Measurements from ENCODE around the gene ADPRM. TPM values are rescaled to one million over a fixed set of nuclear protein-coding genes. Genes with fewer than 3 reads are reported as not detected.

The ADPRM gene
- total RNA-seq, 2 donors from 2014 or later = 6.9 to 13.6 TPM

- no peak for TF ChIP-seq CTCF (IDR thresholded peaks at IDR 0.05)
- ATAC-seq (ENCODE audit: insufficient number of reproducible peaks, low FRiP score, low read depth) = no peak
- Histone ChIP-seq H3K36me3 (no peaks in the 10 kb centered on the region), H3K27me3 (replicated peaks; ENCODE audit: insufficient read depth) (no peaks in the 10 kb centered on the region), H3K9me3 (no peaks in the 10 kb centered on the region), H3K4me3 (no peak overlapping the region), H3K4me1 (ENCODE audit: control insufficient read depth in 1 of 2, low read depth in 2 of 2) (peaks cover 4 to 24% of the 10 kb centered on the region in 2 donors), H3K27ac (no peak overlapping the region)
- no peak for DNase-seq (ENCODE audit: low spot score)
These were observed 36.3 kb downstream of the ADPRM start for GRCh38 chr17:10733666-10734065.

- DNase-seq (ENCODE audit: low spot score) = no peak
- peaks cover 4 to 16% of the 10 kb centered on the region in 2 donors for H3K4me1 ChIP-seq (ENCODE audit: control insufficient read depth in 1 of 2, low read depth in 2 of 2)
These were observed 37.9 kb downstream of the ADPRM start for GRCh38 chr17:10735251-10735650.

GRCh38 chr17:10735821-10736220 is 38.4 kb downstream of the ADPRM start:
- ATAC-seq (ENCODE audit: insufficient number of reproducible peaks, low FRiP score, low read depth) (no peak), DNase-seq (ENCODE audit: low spot score) (no peak)
- peaks cover 3 to 12% of the 10 kb centered on the region in 2 donors for H3K4me1 ChIP-seq (ENCODE audit: control insufficient read depth in 1 of 2, low read depth in 2 of 2)
- no peaks in the 10 kb centered on the region for H3K9me3 ChIP-seq
- H3K4me3 ChIP-seq = no peak overlapping the region
- no peaks in the 10 kb centered on the region for H3K36me3 ChIP-seq
- no peak overlapping the region for H3K27ac ChIP-seq
- H3K27me3 ChIP-seq (replicated peaks; ENCODE audit: insufficient read depth) = no peaks in the 10 kb centered on the region
- TF ChIP-seq CTCF (IDR thresholded peaks at IDR 0.05) = no peak

More at GRCh38 chr17:10735251-10735650, 37.9 kb downstream of the ADPRM start:
- no peak for ATAC-seq (ENCODE audit: insufficient number of reproducible peaks, low FRiP score, low read depth)
- no peak overlapping the region for H3K4me3 ChIP-seq
- no peaks in the 10 kb centered on the region for H3K27me3 ChIP-seq (replicated peaks; ENCODE audit: insufficient read depth)
- H3K9me3 ChIP-seq = no peaks in the 10 kb centered on the region
- no peaks in the 10 kb centered on the region for H3K36me3 ChIP-seq
- no peak for TF ChIP-seq CTCF (IDR thresholded peaks at IDR 0.05)
- H3K27ac ChIP-seq = no peak overlapping the region

- Histone ChIP-seq H3K9me3 (no peaks in the 10 kb centered on the region), H3K36me3 (no peaks in the 10 kb centered on the region), H3K27me3 (replicated peaks; ENCODE audit: insufficient read depth) (no peaks in the 10 kb centered on the region), H3K4me3 (no peak overlapping the region), H3K27ac (no peak overlapping the region), H3K4me1 (ENCODE audit: control insufficient read depth in 1 of 2, low read depth in 2 of 2) (peaks cover 0 to 6% of the 10 kb centered on the region in 2 donors)
- DNase-seq (ENCODE audit: low spot score) = peak; percentile 11
- ATAC-seq (ENCODE audit: insufficient number of reproducible peaks, low FRiP score, low read depth) = no peak
- TF ChIP-seq CTCF (IDR thresholded peaks at IDR 0.05) = peak; percentile 74
These were observed 39.8 kb downstream of the ADPRM start for GRCh38 chr17:10737168-10737622.

GRCh38 chr17:10737736-10738135 is 40.3 kb downstream of the ADPRM start:
- no peak overlapping the region for H3K27ac ChIP-seq

More at GRCh38 chr17:10737736-10738135, 40.3 kb downstream of the ADPRM start:
- ATAC-seq (ENCODE audit: insufficient number of reproducible peaks, low FRiP score, low read depth) (no peak), DNase-seq (ENCODE audit: low spot score) (no peak)
- Histone ChIP-seq H3K4me3 (no peak overlapping the region), H3K4me1 (ENCODE audit: control insufficient read depth in 1 of 2, low read depth in 2 of 2) (peaks cover 0 to 6% of the 10 kb centered on the region in 2 donors), H3K36me3 (no peaks in the 10 kb centered on the region), H3K27me3 (replicated peaks; ENCODE audit: insufficient read depth) (no peaks in the 10 kb centered on the region), H3K9me3 (no peaks in the 10 kb centered on the region)
- TF ChIP-seq CTCF (IDR thresholded peaks at IDR 0.05) = no peak

Measured in thoracic aorta (tissue), 2 donors.